ENCODE data around the gene HOXA4.
A peak's percentile ranks its signal among the peaks of the same experiment; 100 is the strongest.

The HOXA4 gene

DNA sequence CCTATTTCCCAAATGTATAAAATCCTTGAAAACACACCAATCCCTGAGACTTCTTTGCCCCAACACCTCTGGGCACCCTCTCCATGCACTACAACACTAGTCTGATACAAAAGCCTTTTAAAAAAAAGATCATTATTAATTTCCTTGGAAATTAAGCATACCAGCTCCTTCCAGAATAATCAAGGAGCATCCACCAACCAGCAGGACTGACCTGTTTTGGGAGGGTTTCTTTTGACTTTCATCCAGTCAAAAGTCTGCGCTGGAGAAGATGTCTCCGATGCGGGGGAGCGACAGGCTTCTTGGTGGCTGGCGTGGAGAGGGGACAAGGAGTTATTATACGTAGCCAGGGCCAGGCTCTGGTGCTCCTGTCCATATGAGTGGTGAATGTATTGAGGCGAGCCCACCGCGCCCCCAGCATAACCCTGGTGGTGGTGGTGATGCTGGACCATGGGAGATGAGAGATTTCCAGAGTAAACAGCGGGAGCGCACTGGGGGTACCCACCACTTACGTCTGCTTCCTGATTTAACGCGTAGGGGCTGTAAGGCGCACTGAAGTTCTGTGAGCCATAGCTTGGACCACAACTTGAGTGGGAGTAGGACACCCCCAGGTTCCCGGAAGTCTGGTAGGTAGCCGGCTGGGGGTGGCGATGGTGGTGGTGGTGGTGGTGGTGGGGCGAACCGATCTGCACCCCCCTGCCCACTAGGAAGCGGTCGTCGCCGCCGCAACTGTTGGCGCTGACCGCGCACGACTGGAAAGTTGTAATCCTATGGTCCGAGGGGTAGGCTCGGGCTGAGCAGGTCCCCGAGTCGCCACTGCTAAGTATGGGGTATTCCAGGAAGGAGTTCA lies 35.3 kb downstream of the HOXA4 start:
- TF ChIP-seq, protein P1, sequence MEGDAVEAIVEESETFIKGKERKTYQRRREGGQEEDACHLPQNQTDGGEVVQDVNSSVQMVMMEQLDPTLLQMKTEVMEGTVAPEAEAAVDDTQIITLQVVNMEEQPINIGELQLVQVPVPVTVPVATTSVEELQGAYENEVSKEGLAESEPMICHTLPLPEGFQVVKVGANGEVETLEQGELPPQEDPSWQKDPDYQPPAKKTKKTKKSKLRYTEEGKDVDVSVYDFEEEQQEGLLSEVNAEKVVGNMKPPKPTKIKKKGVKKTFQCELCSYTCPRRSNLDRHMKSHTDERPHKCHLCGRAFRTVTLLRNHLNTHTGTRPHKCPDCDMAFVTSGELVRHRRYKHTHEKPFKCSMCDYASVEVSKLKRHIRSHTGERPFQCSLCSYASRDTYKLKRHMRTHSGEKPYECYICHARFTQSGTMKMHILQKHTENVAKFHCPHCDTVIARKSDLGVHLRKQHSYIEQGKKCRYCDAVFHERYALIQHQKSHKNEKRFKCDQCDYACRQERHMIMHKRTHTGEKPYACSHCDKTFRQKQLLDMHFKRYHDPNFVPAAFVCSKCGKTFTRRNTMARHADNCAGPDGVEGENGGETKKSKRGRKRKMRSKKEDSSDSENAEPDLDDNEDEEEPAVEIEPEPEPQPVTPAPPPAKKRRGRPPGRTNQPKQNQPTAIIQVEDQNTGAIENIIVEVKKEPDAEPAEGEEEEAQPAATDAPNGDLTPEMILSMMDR (conservative IDR thresholded peaks at IDR 0.05; ENCODE audit: low read length): no peak
- no peak for DNase-seq (ENCODE audit: low read depth)
- peak overlapping the region; percentile 93 for H3K4me3 ChIP-seq (ENCODE audit: low read length)

DNA sequence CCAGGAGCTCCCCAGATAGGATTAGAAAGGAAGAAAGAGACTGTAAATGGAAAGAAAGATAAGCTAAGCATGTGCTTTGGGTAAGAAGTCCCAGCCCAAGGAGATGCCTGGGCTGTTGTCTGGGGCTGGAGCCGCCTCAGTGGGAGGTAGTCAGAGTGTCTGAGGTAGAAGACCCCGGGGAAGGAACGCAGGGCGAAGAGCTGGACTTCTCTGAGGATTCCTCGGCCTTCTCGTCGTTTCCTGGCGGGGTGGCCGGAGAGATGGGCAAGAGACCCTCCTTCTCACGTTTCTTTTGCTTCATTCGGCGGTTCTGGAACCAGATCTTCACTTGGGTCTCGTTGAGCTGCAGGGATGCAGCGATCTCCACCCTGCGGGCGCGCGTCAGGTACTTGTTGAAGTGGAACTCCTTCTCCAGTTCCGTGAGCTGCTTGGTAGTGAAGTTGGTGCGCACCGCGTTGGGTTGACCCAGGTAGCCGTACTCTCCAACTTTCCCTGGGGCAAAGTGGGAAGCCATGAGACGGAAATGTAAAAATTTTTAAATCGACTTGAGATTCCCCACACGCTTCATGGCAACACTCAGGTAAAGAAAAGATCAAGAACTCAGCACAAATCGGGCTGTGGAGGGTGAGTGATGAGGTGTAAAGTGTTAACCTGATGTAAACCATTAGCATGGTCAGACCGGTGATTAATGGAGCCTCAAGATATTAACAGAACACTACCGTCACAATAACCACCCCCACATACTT lies 36.1 kb downstream of the HOXA4 start:
- DNase-seq (ENCODE audit: low read depth): no peak
- H3K4me3 ChIP-seq (ENCODE audit: low read length): peak overlapping the region; percentile 93
- TF ChIP-seq, protein P1 (conservative IDR thresholded peaks at IDR 0.05; ENCODE audit: low read length): no peak

- no peak for DNase-seq (ENCODE audit: low read depth)
- no peak overlapping the region for H3K4me3 ChIP-seq (ENCODE audit: low read length)
- TF ChIP-seq, protein P1 (conservative IDR thresholded peaks at IDR 0.05; ENCODE audit: low read length): no peak
Observed at GRCh38 chr7:27093184-27093895, 37.2 kb downstream of the HOXA4 start.

- no peak for DNase-seq (ENCODE audit: low read depth)
- no peak overlapping the region for H3K4me3 ChIP-seq (ENCODE audit: low read length)
- TF ChIP-seq, protein P1 (conservative IDR thresholded peaks at IDR 0.05; ENCODE audit: low read length): no peak
Observed at GRCh38 chr7:27092819-27093110, 37.8 kb downstream of the HOXA4 start.

- DNase-seq (ENCODE audit: low read depth): no peak
- TF ChIP-seq, protein P1 (conservative IDR thresholded peaks at IDR 0.05; ENCODE audit: low read length): no peak
- no peak overlapping the region for H3K4me3 ChIP-seq (ENCODE audit: low read length)
Observed at GRCh38 chr7:27091941-27092818, 38.4 kb downstream of the HOXA4 start.

DNA sequence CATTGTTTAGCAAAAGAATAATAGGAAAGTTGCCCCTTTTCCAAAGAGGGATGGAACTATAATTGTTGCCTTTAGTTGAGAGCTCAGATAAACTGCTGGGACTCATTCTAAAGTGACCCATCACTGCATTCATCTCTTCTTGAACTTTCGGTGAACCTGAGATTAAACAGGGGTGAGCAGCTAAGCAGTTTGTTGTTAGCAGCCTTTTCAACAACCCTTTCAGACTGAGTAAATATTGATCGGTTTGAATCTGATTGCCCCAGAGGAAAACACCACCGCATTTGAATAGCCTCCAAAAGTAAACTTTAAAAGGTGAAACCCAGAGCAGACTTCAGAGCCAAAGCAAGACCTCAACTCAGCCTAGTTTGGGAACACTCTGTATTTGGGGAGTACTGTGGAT lies 39.5 kb downstream of the HOXA4 start:
- H3K4me3 ChIP-seq (ENCODE audit: low read length): no peak overlapping the region
- no peak for DNase-seq (ENCODE audit: low read depth)
- TF ChIP-seq, protein P1 (conservative IDR thresholded peaks at IDR 0.05; ENCODE audit: low read length): no peak
